IMR-90 (cell line): ENCODE results near the gene WHRN. TPM values are rescaled to one million over a fixed set of nuclear protein-coding genes. Genes with fewer than 3 reads are reported as not detected.

ENCODE experiments used
- ATAC-seq: fragments of 200-7000 bp; cut with Tn5 transposase; 2 replicates; pipeline ENCODE4 v1.9.1; 2020; ENCODE audit warnings: low read depth, mild to moderate bottlenecking, moderate library complexity
- BruUV-seq: library from RNA; stranded (reverse); fragments of 400-500 nt; replicated peaks from 2 replicates; lab custom pipeline; 2021; lab: Mats Ljungman, UMichigan
- CTCF ChIA-PET: fragments of 300-600 bp; formaldehyde crosslinking; extraction: SDS; loops from one replicate; lab custom pipeline; 2021; ENCODE audit warnings: antibody characterized with exemption; lab: Yijun Ruan, JAX
- POLR2A ChIA-PET: fragments of 300-600 bp; sonication (Branson Sonifier 250); formaldehyde crosslinking; loops from one replicate; lab custom pipeline; 2022; ENCODE audit warnings: antibody characterized with exemption; ENCODE audit not compliant: unreplicated experiment; lab: Charles Lee
- DNase-seq: peaks from one replicate; pipeline ENCODE4 v3.0.0; 2013
- H2AFZ ChIP-seq: replicated peaks from 2 replicates; pipeline ENCODE3; 2013; ENCODE audit warnings: low read length, mild to moderate bottlenecking; ENCODE audit not compliant: poor library complexity
- H2AK5ac ChIP-seq: 2 replicates; pipeline ENCODE4 v1.6.1; 2013; ENCODE audit warnings: low read depth, low read length, inconsistent platforms
- H2AK9ac ChIP-seq: replicated peaks from 2 replicates; pipeline ENCODE3; 2013; ENCODE audit warnings: mild to moderate bottlenecking, low read depth, low read length, moderate library complexity; ENCODE audit not compliant: poor library complexity
- H2BK120ac ChIP-seq: 2 replicates; pipeline ENCODE4 v1.6.1; 2013; ENCODE audit warnings: low read depth, low read length, inconsistent platforms
- H2BK15ac ChIP-seq: 3 replicates; pipeline ENCODE4 v1.6.1; 2013; ENCODE audit warnings: low read depth, low read length, inconsistent platforms
- H2BK20ac ChIP-seq: 2 replicates; pipeline ENCODE4 v1.6.1; 2013; ENCODE audit warnings: low read depth, mild to moderate bottlenecking, inconsistent platforms, low read length, moderate library complexity
- H2BK5ac ChIP-seq: 2 replicates; pipeline ENCODE4 v1.6.1; 2013; ENCODE audit warnings: mild to moderate bottlenecking, low read depth, low read length, inconsistent platforms; ENCODE audit not compliant: poor library complexity, severe bottlenecking
- H3K14ac ChIP-seq: replicated peaks from 2 replicates; pipeline ENCODE4 v1.6.1; 2013; ENCODE audit warnings: low read depth, low read length, inconsistent platforms
- H3K18ac ChIP-seq: 2 replicates; pipeline ENCODE4 v1.6.1; 2013; ENCODE audit warnings: low read depth, low read length, control low read depth
- H3K23ac ChIP-seq: 2 replicates; pipeline ENCODE4 v1.6.1; 2013; ENCODE audit warnings: low read depth, low read length, inconsistent platforms
- H3K27ac ChIP-seq: 2 replicates; pipeline ENCODE4 v1.5.1; 2013; ENCODE audit warnings: mild to moderate bottlenecking, control low read depth, low read length; ENCODE audit not compliant: insufficient read depth
- H3K27me3 ChIP-seq: 2 replicates; pipeline ENCODE4 v1.6.1; 2013; ENCODE audit warnings: low read length; ENCODE audit not compliant: control insufficient read depth, insufficient read depth
- H3K36me3 ChIP-seq: 2 replicates; pipeline ENCODE4 v1.6.1; 2013; ENCODE audit warnings: low read length, mixed read lengths; ENCODE audit not compliant: control insufficient read depth, insufficient read depth
- H3K4ac ChIP-seq: 2 replicates; pipeline ENCODE4 v1.6.1; 2013; ENCODE audit warnings: low read depth, low read length, inconsistent platforms
- H3K4me1 ChIP-seq: 2 replicates; pipeline ENCODE4 v1.6.1; 2013; ENCODE audit warnings: low read length, mixed read lengths; ENCODE audit not compliant: control insufficient read depth, insufficient read depth
- H3K4me2 ChIP-seq: 2 replicates; pipeline ENCODE4 v1.6.1; 2013; ENCODE audit warnings: low read depth, mild to moderate bottlenecking, control low read depth, low read length, moderate library complexity
- H3K4me3 ChIP-seq: 2 replicates; pipeline ENCODE4 v1.5.1; 2013; ENCODE audit warnings: low read depth, mild to moderate bottlenecking, control low read depth, low read length, moderate library complexity; ENCODE audit not compliant: insufficient read depth
- H3K56ac ChIP-seq: 2 replicates; pipeline ENCODE4 v1.6.1; 2013; ENCODE audit warnings: low read length, inconsistent platforms; ENCODE audit not compliant: insufficient read depth; ENCODE audit errors: extremely low read depth
- H3K79me1 ChIP-seq, 2 experiments: 2 replicates each; pipeline ENCODE4 v1.6.1; 2013; ENCODE audit warnings: low read length in 2 of 2, inconsistent platforms in 1 of 2, low read depth in 1 of 2
- H3K9ac ChIP-seq: 2 replicates; pipeline ENCODE4 v1.6.1; 2013; ENCODE audit warnings: low read depth, low read length, control low read depth
- H3K9me1 ChIP-seq: 2 replicates; pipeline ENCODE4 v1.6.1; 2013; ENCODE audit warnings: low read length, inconsistent platforms; ENCODE audit not compliant: insufficient read depth
- H3K9me3 ChIP-seq: 2 replicates; pipeline ENCODE4 v1.6.1; 2013; ENCODE audit warnings: low read length; ENCODE audit not compliant: control insufficient read depth, insufficient read depth
- H4K20me1 ChIP-seq: 2 replicates; pipeline ENCODE4 v1.6.1; 2013; ENCODE audit warnings: low read length, inconsistent platforms; ENCODE audit not compliant: insufficient read depth
- H4K5ac ChIP-seq: 2 replicates; pipeline ENCODE4 v1.6.1; 2013; ENCODE audit warnings: mild to moderate bottlenecking, low read depth, low read length, control low read depth
- H4K8ac ChIP-seq, 2 experiments: 2 replicates each; pipeline ENCODE4 v1.6.1; 2013; ENCODE audit warnings: low read depth in 2 of 2, low read length in 2 of 2, control low read depth in 1 of 2, inconsistent platforms in 1 of 2
- H4K91ac ChIP-seq: 2 replicates; pipeline ENCODE4 v1.6.1; 2013; ENCODE audit warnings: low read depth, low read length, inconsistent platforms; ENCODE audit not compliant: insufficient read depth
- WGBS, 2 experiments: methylation state at CpG; one replicate each; pipeline versions ENCODE4 v1.1.5 to v1.1.7; 2013; ENCODE audit warnings: missing lambda C conversion rate in 2 of 2; ENCODE audit not compliant: insufficient read length in 1 of 2; ENCODE audit errors: extremely low coverage in 2 of 2; 5-methylcytosine and 5-hydroxymethylcytosine counted together
- dilution Hi-C: fragments of 300-500 bp; cut with HindIII; formaldehyde crosslinking; loops from one replicate; pipeline ENCODE4 v1.14.3; 2018; ENCODE audit warnings: low sequenced_read_pairs; ENCODE audit not compliant: unreplicated experiment
- in situ Hi-C: fragments of 300-500 bp; cut with MboI; formaldehyde crosslinking; loops from 3 replicates; pipeline ENCODE4 v1.14.3; 2019; ENCODE audit warnings: low sequenced_read_pairs, inconsistent platforms, mixed read lengths
- intact Hi-C: fragments of 100-400 bp; cut with micrococcal nuclease; formaldehyde crosslinking; loops from 2 replicates; pipeline ENCODE4 v1.10.0; 2022
- polyA plus RNA-seq, 3 experiments: library from polyadenylated mRNA; depleted of rRNA; stranded (reverse); fragments of >200 nt; gene quantifications; 2 replicates each; pipeline ENCODE4 v1.2.3, GENCODE V29; 2012; ENCODE audit warnings: low replicate concordance in 1 of 3
- total RNA-seq: library from RNA; depleted of rRNA; stranded (reverse); fragments of >200 nt; gene quantifications from 2 replicates; pipeline ENCODE4 v1.2.3, GENCODE V29; 2012
- TF ChIP-seq, protein P1 (sequence below): fragments of 150-350 bp; IDR thresholded peaks from 2 replicates; pipeline ENCODE4 v1.6.1; 2017; ENCODE audit warnings: mild to moderate bottlenecking, antibody characterized with exemption, low read length, low read depth

The WHRN gene
- total and polyA plus RNA-seq, 2 of the 4 experiments (the other 2 are of a cell fraction), result 0.18 to 2.6 TPM

- H3K9me1 ChIP-seq, result peaks cover 8% of the 10 kb centered on the region; the same call in 1 of the 2 replicates
- no peak overlapping the region for H3K23ac ChIP-seq
- H3K27me3 ChIP-seq, result peaks cover 27% of the 10 kb centered on the region
- H3K4me3 ChIP-seq, result no peak overlapping the region
- H3K4me2 ChIP-seq, result no peak overlapping the region
- H2BK120ac ChIP-seq, result no peak overlapping the region
- H3K4me1 ChIP-seq, result peaks cover 15% of the 10 kb centered on the region; the same call in 1 of the 2 replicates
- H3K9me3 ChIP-seq, result no peaks in the 10 kb centered on the region
- no peak overlapping the region for H2BK5ac ChIP-seq
- ATAC-seq (no peak), DNase-seq (no peak)
- POLR2A ChIA-PET, result no interaction called here
- no CpG with 5 or more reads among the region's 5 CpGs for WGBS, 2 experiments
- H3K56ac ChIP-seq, result no peak overlapping the region
- no peak overlapping the region for H3K14ac ChIP-seq
- CTCF ChIA-PET, result interaction anchor here (1.2 to 1.8 kb wide), 2 partner anchors 10 to 18 kb away, joined by 3 to 15 read pairs; no protein-coding TSS in a partner anchor
- no peaks in the 10 kb centered on the region for H4K20me1 ChIP-seq
- no peak overlapping the region for H4K8ac ChIP-seq
- in situ Hi-C loops, result loop anchor here (10.0 kb wide), 1 partner anchor 599 kb away; no protein-coding TSS in a partner anchor
- no peaks in the 10 kb centered on the region for H3K36me3 ChIP-seq
- no TSS peak for BruUV-seq
- no peak overlapping the region for H2AK5ac ChIP-seq
- H2AK9ac ChIP-seq, result no peak overlapping the region
- H3K4ac ChIP-seq, result no peak overlapping the region
- dilution Hi-C loops, result no loop called here
- no peak overlapping the region for H3K18ac ChIP-seq
- H3K27ac ChIP-seq, result no peak overlapping the region
- H2BK20ac ChIP-seq, result no peak overlapping the region
- H3K9ac ChIP-seq, result no peak overlapping the region
- TF ChIP-seq, protein P1, sequence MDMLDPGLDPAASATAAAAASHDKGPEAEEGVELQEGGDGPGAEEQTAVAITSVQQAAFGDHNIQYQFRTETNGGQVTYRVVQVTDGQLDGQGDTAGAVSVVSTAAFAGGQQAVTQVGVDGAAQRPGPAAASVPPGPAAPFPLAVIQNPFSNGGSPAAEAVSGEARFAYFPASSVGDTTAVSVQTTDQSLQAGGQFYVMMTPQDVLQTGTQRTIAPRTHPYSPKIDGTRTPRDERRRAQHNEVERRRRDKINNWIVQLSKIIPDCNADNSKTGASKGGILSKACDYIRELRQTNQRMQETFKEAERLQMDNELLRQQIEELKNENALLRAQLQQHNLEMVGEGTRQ, result no peak
- H2BK15ac ChIP-seq, result no peak overlapping the region
- H3K79me1 ChIP-seq, result no peaks in the 10 kb centered on the region
- intact Hi-C loops, result no loop called here
- H2AFZ ChIP-seq, result no peak overlapping the region
- no peak overlapping the region for H4K91ac ChIP-seq
- H4K5ac ChIP-seq, result no peak overlapping the region
Observed at GRCh38 chr9:114416290-114416689, 89.0 kb downstream of the WHRN start.
